ENCODE results near the gene PROM1.

DNA sequence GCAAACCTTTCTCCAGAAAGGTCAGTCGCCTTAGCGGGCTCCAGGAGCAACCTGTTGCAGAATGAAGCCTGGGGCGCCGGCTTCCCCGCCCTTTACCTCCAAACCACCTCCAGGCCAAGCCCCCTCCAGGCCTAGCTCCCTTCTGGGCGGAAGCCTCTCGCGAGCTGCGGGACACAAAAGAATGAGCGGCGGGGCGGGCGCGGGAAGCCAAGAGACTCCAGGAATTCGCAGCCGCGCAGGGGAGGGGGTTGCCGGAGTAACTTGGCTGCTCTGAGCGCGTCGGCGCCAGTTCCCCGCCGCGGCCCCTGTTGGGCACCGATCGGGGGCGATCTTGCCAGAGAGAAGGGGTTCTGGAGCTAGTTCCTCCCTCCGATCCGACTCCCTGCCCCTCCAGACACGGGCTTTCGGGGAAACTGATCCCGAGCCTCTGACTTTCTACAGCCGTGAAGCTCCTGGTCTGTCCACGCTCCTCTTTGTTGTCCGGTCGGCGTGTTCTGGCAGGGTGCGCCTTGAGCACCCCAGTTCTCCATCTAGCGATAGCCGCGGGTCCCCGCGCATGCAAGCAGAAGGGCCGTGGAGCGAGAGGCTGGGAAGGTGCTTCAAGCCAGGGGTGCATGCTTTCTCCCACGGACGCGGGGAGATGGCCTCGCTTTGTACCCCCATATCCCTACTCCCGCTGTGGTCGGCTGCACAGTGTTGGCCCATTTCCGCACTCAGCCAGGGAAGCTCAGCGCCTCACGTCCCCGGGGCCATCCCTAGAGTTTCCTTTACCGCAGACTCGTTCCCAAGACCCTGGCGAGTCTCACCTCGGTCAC is 1.2 kb downstream of the PROM1 start:
- TF ChIP-seq EZH2 (IDR thresholded peaks at IDR 0.05), result no peak
- TF ChIP-seq POLR2AphosphoS5 (IDR thresholded peaks at IDR 0.05; ENCODE audit: borderline replicate concordance, low read depth, low read length), result no peak
- no peak for TF ChIP-seq FOXP2 (optimal IDR thresholded peaks at IDR 0.05; ENCODE audit: control extremely low read depth, extremely low read length, insufficient read depth)
